Right lobe of liver (tissue), 6 donors: ENCODE data around the gene ERBIN. TPM values are rescaled to one million over a fixed set of nuclear protein-coding genes. Genes with fewer than 3 reads are reported as not detected.
"Not testable (repeated sequence)": the region's sequence is repeated elsewhere in the genome, so short reads cannot be mapped to it uniquely, and the experiment has no call there.

Source experiments
- ATAC-seq, 4 donors: fragments of 200-7000 bp; cut with Tn5 transposase; one replicate each; pipeline ENCODE4 v1.9.1; 2020; ENCODE audit warnings: mild to moderate bottlenecking in 4 of 4, moderate library complexity in 4 of 4
- DNase-seq, 3 donors: peaks; one replicate each; pipeline ENCODE4 v3.0.0-alpha.2; 2020
- H3K27ac ChIP-seq, 3 donors: fragments of 200-600 bp; one replicate each; pipeline ENCODE4 v1.8.0; 2022
- H3K27me3 ChIP-seq, 2 donors: fragments of 200-600 bp; one replicate each; pipeline ENCODE4 v1.8.0; 2022
- H3K36me3 ChIP-seq, 4 donors: fragments of 200-600 bp; sonication (generic) in 1 of 4; one replicate each; pipeline versions ENCODE4 v1.5.1 to v1.8.0; 2017 to 2022; ENCODE audit warnings: control low read depth in 1 of 4
- H3K4me1 ChIP-seq, 4 donors: fragments of 200-600 bp; sonication (generic) in 1 of 4; one replicate each; pipeline versions ENCODE4 v1.5.1 to v1.8.0; 2017 to 2022; ENCODE audit warnings: control low read depth in 1 of 4
- H3K4me3 ChIP-seq, 3 donors: fragments of 200-600 bp; one replicate each; pipeline ENCODE4 v1.8.0; 2022
- H3K9me3 ChIP-seq, 4 donors: fragments of 200-600 bp; sonication (generic) in 1 of 4; one replicate each; pipeline versions ENCODE4 v1.5.1 to v1.8.0; 2017 to 2022; ENCODE audit warnings: control low read depth in 1 of 4
- POLR2A ChIP-seq: fragments of 450-650 bp; IDR thresholded peaks from one replicate; pipeline ENCODE4 v1.6.1; 2017; ENCODE audit warnings: antibody characterized with exemption, mild to moderate bottlenecking
- WGBS: methylation state at CpG from one replicate; pipeline ENCODE4 v1.1.6; 2018; ENCODE audit warnings: low coverage, low lambda C conversion rate; ENCODE audit not compliant: insufficient coverage; ENCODE audit errors: missing lambda C conversion rate; 5-methylcytosine and 5-hydroxymethylcytosine counted together
- intact Hi-C, 2 donors: fragments of 100-400 bp; cut with DNase I; formaldehyde crosslinking; loops; one replicate each; pipeline versions ENCODE4 v1.11.2 to v1.14.1; 2022
- long read RNA-seq: library from polyadenylated mRNA; unstranded; transcript quantifications from one replicate; pipeline ENCODE4 v2.0.0, GENCODE V29; 2019
- total RNA-seq, 6 experiments: library from RNA; depleted of rRNA in 2 of 6; stranded (reverse); fragments of >200 nt in 2 of 6; fragmentation: NEBNext Ultra II Directional in 3 of 6; extraction: Animal tissue kit (Norgen Biotek cat#: 25700) in 3 of 6; gene quantifications; one replicate each; pipeline versions ENCODE4 v1.1.0 to v1.2.4, GENCODE V29; 2016 to 2023
- TF ChIP-seq, protein P1 (sequence below), 4 donors: fragments of 200-600 bp in 3 of 4; fragments of 450-650 bp in 1 of 4; IDR thresholded peaks; one replicate each; pipeline versions ENCODE4 v1.5.1 to v1.8.0; 2016 to 2022; ENCODE audit warnings: antibody characterized with exemption in 4 of 4, mild to moderate bottlenecking in 2 of 4
- donor health status: DM: no; HTN: yes; CAD: no.
- donor health status: DM: no; HTN: no; CAD: no.
- donor health status: DM: no; HTN: no; CAD: no.
- donor health status: DM: no; HTN: yes; CAD: no.
- donor health status: DM: no; HTN: yes; CAD: no.

Gene ERBIN, protein sequence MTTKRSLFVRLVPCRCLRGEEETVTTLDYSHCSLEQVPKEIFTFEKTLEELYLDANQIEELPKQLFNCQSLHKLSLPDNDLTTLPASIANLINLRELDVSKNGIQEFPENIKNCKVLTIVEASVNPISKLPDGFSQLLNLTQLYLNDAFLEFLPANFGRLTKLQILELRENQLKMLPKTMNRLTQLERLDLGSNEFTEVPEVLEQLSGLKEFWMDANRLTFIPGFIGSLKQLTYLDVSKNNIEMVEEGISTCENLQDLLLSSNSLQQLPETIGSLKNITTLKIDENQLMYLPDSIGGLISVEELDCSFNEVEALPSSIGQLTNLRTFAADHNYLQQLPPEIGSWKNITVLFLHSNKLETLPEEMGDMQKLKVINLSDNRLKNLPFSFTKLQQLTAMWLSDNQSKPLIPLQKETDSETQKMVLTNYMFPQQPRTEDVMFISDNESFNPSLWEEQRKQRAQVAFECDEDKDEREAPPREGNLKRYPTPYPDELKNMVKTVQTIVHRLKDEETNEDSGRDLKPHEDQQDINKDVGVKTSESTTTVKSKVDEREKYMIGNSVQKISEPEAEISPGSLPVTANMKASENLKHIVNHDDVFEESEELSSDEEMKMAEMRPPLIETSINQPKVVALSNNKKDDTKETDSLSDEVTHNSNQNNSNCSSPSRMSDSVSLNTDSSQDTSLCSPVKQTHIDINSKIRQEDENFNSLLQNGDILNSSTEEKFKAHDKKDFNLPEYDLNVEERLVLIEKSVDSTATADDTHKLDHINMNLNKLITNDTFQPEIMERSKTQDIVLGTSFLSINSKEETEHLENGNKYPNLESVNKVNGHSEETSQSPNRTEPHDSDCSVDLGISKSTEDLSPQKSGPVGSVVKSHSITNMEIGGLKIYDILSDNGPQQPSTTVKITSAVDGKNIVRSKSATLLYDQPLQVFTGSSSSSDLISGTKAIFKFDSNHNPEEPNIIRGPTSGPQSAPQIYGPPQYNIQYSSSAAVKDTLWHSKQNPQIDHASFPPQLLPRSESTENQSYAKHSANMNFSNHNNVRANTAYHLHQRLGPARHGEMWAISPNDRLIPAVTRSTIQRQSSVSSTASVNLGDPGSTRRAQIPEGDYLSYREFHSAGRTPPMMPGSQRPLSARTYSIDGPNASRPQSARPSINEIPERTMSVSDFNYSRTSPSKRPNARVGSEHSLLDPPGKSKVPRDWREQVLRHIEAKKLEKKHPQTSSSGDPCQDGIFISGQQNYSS (N-terminal part only)
- 10 to 100 TPM; 31.0 to 45.3 (median 32.8) TPM for total RNA-seq
- long read RNA-seq, partial matches to known transcripts: 1 of 2 reads
- long read RNA-seq, other reads (novel, unspliced or antisense): 1 of 2 reads

DNA sequence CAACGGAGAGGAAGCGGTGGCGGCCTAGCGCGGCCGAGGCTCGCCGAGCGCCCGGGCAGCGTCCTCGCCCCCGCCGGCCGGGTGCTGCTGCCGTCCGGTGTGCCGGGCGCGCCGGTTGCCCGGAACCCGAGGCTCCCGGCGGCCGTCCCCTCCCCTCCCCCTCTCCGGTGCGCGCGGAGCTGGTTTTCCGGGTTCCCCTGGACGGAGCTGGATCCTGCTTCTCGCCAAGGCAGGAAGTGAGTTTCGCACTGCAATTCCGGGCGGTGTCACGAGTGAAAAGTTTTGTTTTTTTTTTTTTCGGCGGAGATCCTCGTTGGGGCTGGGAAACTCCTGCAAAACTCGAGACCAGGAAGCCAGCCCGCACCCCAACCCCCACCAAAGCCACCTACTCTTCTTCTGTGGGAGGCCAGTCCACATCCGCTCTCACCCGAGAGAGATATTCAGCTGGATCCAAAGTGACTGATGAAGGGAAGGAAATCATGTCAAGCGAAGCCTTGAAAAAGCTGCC lies at the start of gene ERBIN:
ERBIN (plus strand) TSS at position 300 of the 508 bp plus-strand sequence. CDS start 66,144 bp downstream, outside the sequence.
- intact Hi-C loops: no loop called here
- no peaks in the 10 kb centered on the region for H3K36me3 ChIP-seq
- peak within 1 kb of the TSS; percentile 83 to 86 (median 84) for H3K4me3 ChIP-seq
- H3K27ac ChIP-seq: peak within 1 kb of the TSS; percentile 96 to 100 (median 99)
- peak; percentile 33 for TF ChIP-seq POLR2A
- TF ChIP-seq, protein P1, sequence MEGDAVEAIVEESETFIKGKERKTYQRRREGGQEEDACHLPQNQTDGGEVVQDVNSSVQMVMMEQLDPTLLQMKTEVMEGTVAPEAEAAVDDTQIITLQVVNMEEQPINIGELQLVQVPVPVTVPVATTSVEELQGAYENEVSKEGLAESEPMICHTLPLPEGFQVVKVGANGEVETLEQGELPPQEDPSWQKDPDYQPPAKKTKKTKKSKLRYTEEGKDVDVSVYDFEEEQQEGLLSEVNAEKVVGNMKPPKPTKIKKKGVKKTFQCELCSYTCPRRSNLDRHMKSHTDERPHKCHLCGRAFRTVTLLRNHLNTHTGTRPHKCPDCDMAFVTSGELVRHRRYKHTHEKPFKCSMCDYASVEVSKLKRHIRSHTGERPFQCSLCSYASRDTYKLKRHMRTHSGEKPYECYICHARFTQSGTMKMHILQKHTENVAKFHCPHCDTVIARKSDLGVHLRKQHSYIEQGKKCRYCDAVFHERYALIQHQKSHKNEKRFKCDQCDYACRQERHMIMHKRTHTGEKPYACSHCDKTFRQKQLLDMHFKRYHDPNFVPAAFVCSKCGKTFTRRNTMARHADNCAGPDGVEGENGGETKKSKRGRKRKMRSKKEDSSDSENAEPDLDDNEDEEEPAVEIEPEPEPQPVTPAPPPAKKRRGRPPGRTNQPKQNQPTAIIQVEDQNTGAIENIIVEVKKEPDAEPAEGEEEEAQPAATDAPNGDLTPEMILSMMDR (IDR thresholded peaks at IDR 0.05): no peak
- DNase-seq: peak; percentile 86 to 91 (median 90)
- peak; percentile 63 to 69 (median 67) for ATAC-seq
- H3K9me3 ChIP-seq: no peaks in the 10 kb centered on the region
- no peaks in the 10 kb centered on the region for H3K27me3 ChIP-seq
- peaks cover 0 to 30% (median 3%) of the 10 kb centered on the region in 4 donors for H3K4me1 ChIP-seq
- under 1% methylated on average over 23 of the region's 45 CpGs for WGBS

DNA sequence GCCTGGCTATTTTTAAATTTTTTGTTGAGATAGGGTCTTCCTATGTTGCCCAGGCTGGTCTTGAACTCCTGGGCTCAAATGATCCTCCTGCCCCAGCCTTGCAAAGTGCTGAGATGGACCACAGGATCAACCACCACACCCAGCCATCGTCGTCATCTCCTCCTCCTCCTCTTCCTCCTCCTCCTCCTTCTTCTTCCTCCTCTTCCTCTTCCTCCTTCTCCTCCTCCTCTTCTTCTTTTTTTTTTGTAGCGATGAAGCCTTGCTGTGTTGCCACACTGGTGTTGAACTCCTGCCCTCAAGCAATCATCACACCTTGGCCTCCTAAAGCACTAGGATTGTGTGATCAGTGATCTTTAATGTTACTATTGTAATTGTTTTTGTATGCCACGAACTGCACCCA lies 49.4 kb upstream of the ERBIN start:
- TF ChIP-seq POLR2A: no peak
- TF ChIP-seq, protein P1 (IDR thresholded peaks at IDR 0.05): no peak
- WGBS: 65% methylated on average over 4 of the region's 4 CpGs
- no peaks in the 10 kb centered on the region for H3K4me1 ChIP-seq
- ATAC-seq: no peak
- no peaks in the 10 kb centered on the region for H3K27me3 ChIP-seq
- H3K27ac ChIP-seq: no peak overlapping the region
- intact Hi-C loops: no loop called here
- H3K9me3 ChIP-seq: no peaks in the 10 kb centered on the region
- no peaks in the 10 kb centered on the region for H3K36me3 ChIP-seq
- no peak overlapping the region for H3K4me3 ChIP-seq
- no peak for DNase-seq

DNA sequence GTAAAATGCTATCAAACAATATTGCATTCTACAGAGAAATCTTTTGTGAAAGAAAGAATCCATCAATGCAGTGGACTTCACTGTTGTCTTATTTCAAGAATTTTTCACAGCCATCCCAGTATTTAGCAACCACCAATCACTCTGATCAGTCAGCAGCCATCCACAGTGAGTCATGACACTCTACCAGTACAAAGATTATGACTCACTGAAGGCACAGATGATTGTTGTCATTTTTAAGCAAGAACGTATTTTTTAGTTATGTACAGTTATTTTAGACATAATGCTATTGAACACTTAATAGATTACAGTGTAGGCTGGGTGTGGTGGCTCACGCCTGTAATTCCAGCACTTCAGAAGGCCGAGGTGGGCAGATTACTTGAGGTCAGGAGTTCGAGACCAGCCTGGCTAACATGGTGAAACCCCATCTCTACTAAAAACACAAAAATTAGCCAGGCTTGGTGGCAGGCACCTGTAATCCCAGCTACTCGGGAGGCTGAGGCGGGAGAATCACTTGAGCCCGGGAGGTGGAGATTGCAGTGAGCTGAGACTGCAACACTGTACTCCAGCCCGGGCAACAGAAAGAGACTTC lies 46.6 kb upstream of the ERBIN start:
- ATAC-seq: peak in 1 of 4 donors; percentile 25
- H3K27me3 ChIP-seq, DNase-seq, intact Hi-C loops, H3K4me1 ChIP-seq, H3K9me3 ChIP-seq, H3K4me3 ChIP-seq, H3K36me3 ChIP-seq, H3K27ac ChIP-seq: not testable (repeated sequence)
- 86% methylated on average over 8 of the region's 8 CpGs for WGBS

DNA sequence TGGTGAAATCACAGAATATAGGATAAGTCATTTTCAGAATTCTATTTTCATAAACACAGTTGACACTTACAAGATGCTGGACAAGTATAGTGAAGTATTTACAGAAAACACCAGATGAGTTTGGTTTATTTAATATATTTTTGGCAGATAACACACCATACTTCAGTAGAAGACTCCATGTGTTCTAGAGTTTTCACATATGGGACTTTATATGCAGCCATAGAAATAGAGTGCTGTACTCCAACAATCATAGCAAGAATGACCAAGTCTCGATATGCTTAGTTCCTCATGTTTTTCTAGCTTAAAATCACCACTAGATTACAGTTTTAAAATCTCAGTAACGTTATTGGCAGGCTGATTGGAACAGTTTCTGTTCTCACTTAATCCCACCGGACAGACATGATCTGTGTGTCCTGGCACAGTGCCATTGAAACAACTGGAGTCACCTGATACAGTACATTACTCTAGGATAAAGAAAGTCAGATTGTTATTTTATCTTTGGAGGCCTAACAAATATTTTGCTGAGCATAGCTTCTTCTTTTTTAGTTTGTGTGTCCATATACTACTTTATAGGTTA lies 45.8 kb upstream of the ERBIN start:
- DNase-seq: no peak
- ATAC-seq: no peak
- no peak overlapping the region for H3K4me3 ChIP-seq
- TF ChIP-seq, protein P1 (IDR thresholded peaks at IDR 0.05): no peak
- TF ChIP-seq POLR2A: no peak
- no peaks in the 10 kb centered on the region for H3K27me3 ChIP-seq
- H3K27ac ChIP-seq: no peak overlapping the region
- no peaks in the 10 kb centered on the region for H3K9me3 ChIP-seq
- H3K4me1 ChIP-seq: no peaks in the 10 kb centered on the region
- no peaks in the 10 kb centered on the region for H3K36me3 ChIP-seq
- 61% methylated on average over 3 of the region's 3 CpGs for WGBS
- intact Hi-C loops: no loop called here
